Spleen (tissue), 7 donors: ENCODE results near the gene NRROS.

Experiments
- CTCF ChIP-seq, 11 experiments: fragments of 200-600 bp in 7 of 11; fragments of 450-650 bp in 4 of 11; sonication (generic) in 4 of 11; IDR thresholded peaks in 8 of 11; conservative IDR thresholded peaks in 3 of 11; 1 replicate in 7 of 11; 2 replicates in 4 of 11; pipeline versions ENCODE4 v1.4.0 to v1.8.0; 2016 to 2021; ENCODE audit warnings: antibody characterized with exemption in 11 of 11, inconsistent platforms in 4 of 11, mild to moderate bottlenecking in 1 of 11
- POLR2A ChIP-seq, 3 donors: fragments of 450-650 bp; IDR thresholded peaks; one replicate each; pipeline ENCODE4 v1.5.1; 2017; ENCODE audit warnings: antibody characterized with exemption in 3 of 3, mild to moderate bottlenecking in 1 of 3
- donor health status: DM: no; HTN: no; CAD: no; lungs with moderate emphysema.
- donor health status: DM: no; HTN: no; CAD: no.
- donor health status: DM: no; HTN: no; CAD: no.

DNA sequence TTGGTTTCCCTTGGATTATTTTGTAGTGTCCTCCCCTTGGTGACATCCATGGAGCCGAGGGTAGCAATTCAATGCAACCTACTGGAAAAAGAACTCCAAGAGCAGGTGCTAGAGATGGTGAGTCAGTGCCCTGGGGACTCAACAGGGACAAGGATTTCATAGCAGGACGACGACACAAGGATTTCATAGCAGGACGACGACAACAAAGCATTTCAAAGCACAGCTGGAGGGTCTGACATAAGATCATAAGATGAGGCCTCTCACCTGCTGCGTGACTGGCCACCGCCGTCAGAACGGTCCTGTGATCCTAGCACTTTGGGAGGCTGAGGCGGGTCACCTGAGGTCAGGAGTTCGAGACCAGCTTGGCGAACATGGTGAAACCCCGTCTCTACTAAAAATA is 22.5 kb downstream of the NRROS start:
- TF ChIP-seq POLR2A (IDR thresholded peaks at IDR 0.05): no peak
- no peak for TF ChIP-seq CTCF (IDR thresholded peaks at IDR 0.05 in 8 of 11, conservative IDR thresholded peaks at IDR 0.05 in 3 of 11)
